SK-N-SH treated with all-trans-retinoic acid at 6 μM for 48 hours (cell line): ENCODE results near the gene POLD2.

Experiments
- ARNTL ChIP-seq: fragments of 450-650 bp; formaldehyde crosslinking; IDR thresholded peaks from 2 replicates; pipeline ENCODE4 v1.5.0; 2020; ENCODE audit warnings: low read depth, mild to moderate bottlenecking, moderate library complexity, borderline replicate concordance
- BACH2 ChIP-seq: fragments of 250-450 bp; sonication (Bioruptor Pico); IDR thresholded peaks from 2 replicates; pipeline ENCODE4 v1.9.0; 2021; ENCODE audit warnings: mild to moderate bottlenecking, borderline replicate concordance
- ESRRG ChIP-seq: fragments of 250-450 bp; sonication (Bioruptor Pico); IDR thresholded peaks from 2 replicates; pipeline ENCODE4 v1.6.1; 2021; ENCODE audit warnings: mild to moderate bottlenecking
- OSR1 ChIP-seq: fragments of 250-450 bp; sonication (Bioruptor Pico); IDR thresholded peaks from 2 replicates; pipeline ENCODE4 v1.8.0; 2022; ENCODE audit warnings: moderate library complexity, mild to moderate bottlenecking, inconsistent platforms
- PATZ1 ChIP-seq: fragments of 250-450 bp; sonication (Bioruptor Pico); IDR thresholded peaks from 2 replicates; pipeline ENCODE4 v1.8.0; 2020; ENCODE audit warnings: mild to moderate bottlenecking, moderate library complexity, borderline replicate concordance
- PPARA ChIP-seq: fragments of 250-450 bp; sonication (Bioruptor Pico); IDR thresholded peaks from 2 replicates; pipeline ENCODE4 v1.5.0; 2020; ENCODE audit warnings: mild to moderate bottlenecking, borderline replicate concordance
- RARB ChIP-seq: fragments of 250-450 bp; sonication (Bioruptor Pico); IDR thresholded peaks from 2 replicates; pipeline ENCODE4 v1.8.0; 2021; ENCODE audit warnings: mild to moderate bottlenecking, moderate library complexity
- SNAI2 ChIP-seq: fragments of 250-450 bp; sonication (Bioruptor Pico); IDR thresholded peaks from 2 replicates; pipeline ENCODE4 v1.5.0; 2020; ENCODE audit warnings: mild to moderate bottlenecking, moderate library complexity
- ZC3H10 ChIP-seq: fragments of 250-450 bp; sonication (Bioruptor Pico); IDR thresholded peaks from 2 replicates; pipeline ENCODE4 v1.5.1; 2021; ENCODE audit warnings: mild to moderate bottlenecking, moderate library complexity
- ZFP30 ChIP-seq: fragments of 450-650 bp; formaldehyde crosslinking; IDR thresholded peaks from 2 replicates; pipeline ENCODE4 v1.5.0; 2022; ENCODE audit warnings: mild to moderate bottlenecking, moderate library complexity
- ZNF565 ChIP-seq: fragments of 450-650 bp; formaldehyde crosslinking; conservative IDR thresholded peaks from 2 replicates; pipeline ENCODE4 v1.5.0; 2020; ENCODE audit warnings: low read depth, mild to moderate bottlenecking, moderate library complexity

GRCh38 chr7:44158096-44158872 lies 34.9 kb upstream of the POLD2 start:
- TF ChIP-seq ZFP30 (CRISPR knock-in tag): no peak
- no peak for TF ChIP-seq ESRRG (CRISPR knock-in tag)
- no peak for TF ChIP-seq ZC3H10 (CRISPR knock-in tag)
- no peak for TF ChIP-seq PATZ1 (CRISPR knock-in tag)
- no peak for TF ChIP-seq PPARA (CRISPR knock-in tag)
- TF ChIP-seq OSR1 (CRISPR knock-in tag): no peak
- TF ChIP-seq ZNF565: no peak
- no peak for TF ChIP-seq BACH2 (CRISPR knock-in tag)
- TF ChIP-seq RARB: no peak
- TF ChIP-seq ARNTL (CRISPR knock-in tag): no peak
- no peak for TF ChIP-seq SNAI2
